Transverse colon (tissue), 3 donors: ENCODE data around the gene HLA-DOA.

Source experiments
- CTCF ChIP-seq, 5 experiments: fragments of 200-600 bp in 3 of 5; fragments of 450-650 bp in 2 of 5; sonication (generic) in 3 of 5; IDR thresholded peaks; 1 replicate in 2 of 5; 2 replicates in 3 of 5; pipeline ENCODE4 v1.5.1; 2016 to 2017; ENCODE audit warnings: antibody characterized with exemption in 5 of 5, inconsistent platforms in 3 of 5, mild to moderate bottlenecking in 2 of 5, moderate library complexity in 1 of 5
- POLR2A ChIP-seq: fragments of 450-650 bp; IDR thresholded peaks from one replicate; pipeline ENCODE4 v1.6.1; 2016; ENCODE audit warnings: antibody characterized with exemption, mild to moderate bottlenecking, moderate library complexity

GRCh38 chr6:33049323-33050013 lies 40.1 kb upstream of the HLA-DOA start:
- TF ChIP-seq CTCF (IDR thresholded peaks at IDR 0.05), result no peak
- no peak for TF ChIP-seq POLR2A
